Loucy (cell line): ENCODE data around the gene EDIL3.

Source experiments
- H2AFZ ChIP-seq: fragments of 200-600 bp; sonication (generic); 2 replicates; pipeline ENCODE4 v1.6.0; 2016; ENCODE audit warnings: antibody characterized with exemption, mild to moderate bottlenecking, low read length, moderate library complexity
- H3F3A ChIP-seq: fragments of 200-600 bp; 2 replicates; pipeline ENCODE4 v1.6.0; 2016; ENCODE audit warnings: antibody characterized with exemption, low read depth, mild to moderate bottlenecking
- H3K27me3 ChIP-seq: fragments of 200-600 bp; sonication (generic); 2 replicates; pipeline ENCODE4 v1.6.1; 2014; ENCODE audit warnings: low read length, mild to moderate bottlenecking; ENCODE audit not compliant: insufficient read depth, poor library complexity, severe bottlenecking
- H3K36me3 ChIP-seq: fragments of 200-600 bp; sonication (generic); 2 replicates; pipeline ENCODE4 v1.6.1; 2016; ENCODE audit warnings: low read length; ENCODE audit not compliant: insufficient read depth
- H3K4me1 ChIP-seq: fragments of 200-600 bp; sonication (generic); 2 replicates; pipeline ENCODE4 v1.5.1; 2014; ENCODE audit warnings: low read length, mild to moderate bottlenecking; ENCODE audit not compliant: insufficient read depth, poor library complexity, severe bottlenecking
- H3K4me2 ChIP-seq: fragments of 200-600 bp; sonication (generic); 2 replicates; pipeline ENCODE4 v1.6.0; 2014; ENCODE audit warnings: antibody characterized with exemption, low read length, low read depth, mild to moderate bottlenecking; ENCODE audit not compliant: poor library complexity, severe bottlenecking
- H3K4me3 ChIP-seq: fragments of 200-600 bp; sonication (generic); 2 replicates; pipeline ENCODE4 v1.5.1; 2014; ENCODE audit warnings: low read length, mild to moderate bottlenecking, mixed read lengths; ENCODE audit not compliant: poor library complexity, severe bottlenecking
- H3K79me2 ChIP-seq: fragments of 200-600 bp; sonication (generic); 2 replicates; pipeline ENCODE4 v1.6.1; 2014; ENCODE audit warnings: low read length; ENCODE audit not compliant: insufficient read depth
- H3K9ac ChIP-seq: fragments of 200-600 bp; sonication (generic); 2 replicates; pipeline ENCODE4 v1.6.0; 2014; ENCODE audit warnings: mild to moderate bottlenecking, low read depth, low read length, moderate library complexity; ENCODE audit not compliant: poor library complexity, severe bottlenecking
- H3K9me2 ChIP-seq: fragments of 200-600 bp; sonication (generic); replicated peaks from 2 replicates; pipeline ENCODE4 v1.6.1; 2016; ENCODE audit warnings: low read depth, low read length, mixed read lengths
- H3K9me3 ChIP-seq: fragments of 200-600 bp; sonication (generic); 2 replicates; pipeline ENCODE4 v1.6.1; 2014; ENCODE audit warnings: mild to moderate bottlenecking, antibody characterized with exemption, low read length, low read depth; ENCODE audit not compliant: insufficient read depth
- H4K20me1 ChIP-seq: fragments of 200-600 bp; sonication (generic); 2 replicates; pipeline ENCODE4 v1.6.0; 2014; ENCODE audit warnings: antibody characterized with exemption, low read length, mild to moderate bottlenecking; ENCODE audit not compliant: insufficient read depth, poor library complexity, severe bottlenecking
- CTCF ChIP-seq: fragments of 200-600 bp; sonication (generic); conservative IDR thresholded peaks from 2 replicates; pipeline ENCODE4 v1.5.1; 2014; ENCODE audit warnings: mild to moderate bottlenecking, antibody characterized with exemption, low read length
- EZH2phosphoT487 ChIP-seq: fragments of 200-600 bp; IDR thresholded peaks from 2 replicates; pipeline ENCODE4 v1.6.1; 2018; ENCODE audit warnings: antibody characterized with exemption, mild to moderate bottlenecking, moderate library complexity, borderline replicate concordance

EDIL3 gene

GRCh38 chr5:83983852-83984251 is 400.8 kb downstream of the EDIL3 start:
- Histone ChIP-seq H3K9me2 (no peaks in the 10 kb centered on the region), H2AFZ (no peak overlapping the region), H3K4me1 (no peaks in the 10 kb centered on the region), H3K9ac (no peak overlapping the region), H3K4me2 (no peak overlapping the region), H3K79me2 (no peaks in the 10 kb centered on the region), H3K9me3 (no peaks in the 10 kb centered on the region), H3K4me3 (no peak overlapping the region), H3F3A (no peaks in the 10 kb centered on the region), H3K27me3 (no peaks in the 10 kb centered on the region), H3K36me3 (no peaks in the 10 kb centered on the region), H4K20me1 (no peaks in the 10 kb centered on the region)
- TF ChIP-seq CTCF = no peak
- TF ChIP-seq EZH2phosphoT487 = no peak

- H3K79me2 ChIP-seq = no peaks in the 10 kb centered on the region
- no peak overlapping the region for H3K4me3 ChIP-seq
- H3K9me2 ChIP-seq = no peaks in the 10 kb centered on the region
- H3K27me3 ChIP-seq = no peaks in the 10 kb centered on the region
- H3K9me3 ChIP-seq = no peaks in the 10 kb centered on the region
- no peak overlapping the region for H3K4me2 ChIP-seq
- TF ChIP-seq CTCF (no peak), EZH2phosphoT487 (no peak)
- no peak overlapping the region for H3K9ac ChIP-seq
- no peaks in the 10 kb centered on the region for H3K4me1 ChIP-seq
- H3F3A ChIP-seq = no peaks in the 10 kb centered on the region
- H3K36me3 ChIP-seq = no peaks in the 10 kb centered on the region
- no peaks in the 10 kb centered on the region for H4K20me1 ChIP-seq
- no peak overlapping the region for H2AFZ ChIP-seq
These were observed 410.5 kb downstream of the EDIL3 start for GRCh38 chr5:83973925-83974815.

- TF ChIP-seq EZH2phosphoT487 = no peak
- TF ChIP-seq CTCF = no peak
- H4K20me1 ChIP-seq = no peaks in the 10 kb centered on the region
- no peaks in the 10 kb centered on the region for H3K36me3 ChIP-seq
- H3K9ac ChIP-seq = no peak overlapping the region
- H3F3A ChIP-seq = no peaks in the 10 kb centered on the region
- H3K4me1 ChIP-seq = no peaks in the 10 kb centered on the region
- H3K4me2 ChIP-seq = no peak overlapping the region
- no peaks in the 10 kb centered on the region for H3K9me3 ChIP-seq
- no peak overlapping the region for H2AFZ ChIP-seq
- no peaks in the 10 kb centered on the region for H3K79me2 ChIP-seq
- no peaks in the 10 kb centered on the region for H3K27me3 ChIP-seq
- no peaks in the 10 kb centered on the region for H3K9me2 ChIP-seq
- H3K4me3 ChIP-seq = no peak overlapping the region
These were observed 411.8 kb downstream of the EDIL3 start for GRCh38 chr5:83972909-83973308.
